HG03432 (cell line): ENCODE results near the gene ADGRV1.

ENCODE experiments used
- ATAC-seq: cut with Tn5 transposase; IDR thresholded peaks from one replicate; pipeline ENCODE4 v1.9.1; 2021; ENCODE audit warnings: mild to moderate bottlenecking, moderate library complexity; ENCODE audit not compliant: unreplicated experiment

Gene ADGRV1

GRCh38 chr5:90932052-90932699, 373.6 kb downstream of the ADGRV1 start:
- peak; percentile 61 for ATAC-seq

GRCh38 chr5:90933298-90933697, 374.7 kb downstream of the ADGRV1 start:
- ATAC-seq = no peak

GRCh38 chr5:90934091-90934719, 375.6 kb downstream of the ADGRV1 start:
- ATAC-seq = no peak

- no peak for ATAC-seq
Observed at GRCh38 chr5:90934738-90935137, 376.1 kb downstream of the ADGRV1 start.

DNA sequence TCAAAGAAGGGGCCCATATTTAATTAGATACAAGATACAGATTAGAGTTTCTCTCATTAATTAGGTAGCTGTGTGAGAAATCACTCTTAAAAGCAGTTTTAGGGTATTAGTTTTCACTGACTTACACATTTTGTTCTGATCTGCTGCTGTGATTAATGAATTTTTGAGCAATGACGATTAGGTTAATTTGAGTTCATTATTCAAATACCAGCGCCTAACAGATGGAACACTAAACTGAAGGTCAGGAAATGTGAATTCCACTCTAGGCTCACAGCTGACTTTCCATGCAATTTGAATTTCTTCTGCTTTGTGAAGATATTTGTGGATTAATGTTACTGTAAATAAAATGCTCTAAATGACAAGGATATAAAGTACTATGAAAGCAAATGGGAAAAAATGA, 380.6 kb downstream of the ADGRV1 start:
- no peak for ATAC-seq

- peak; percentile 100 for ATAC-seq
Observed at GRCh38 chr5:90940227-90940995, 381.8 kb downstream of the ADGRV1 start.

GRCh38 chr5:90941002-90941720, 382.6 kb downstream of the ADGRV1 start:
- ATAC-seq = no peak

DNA sequence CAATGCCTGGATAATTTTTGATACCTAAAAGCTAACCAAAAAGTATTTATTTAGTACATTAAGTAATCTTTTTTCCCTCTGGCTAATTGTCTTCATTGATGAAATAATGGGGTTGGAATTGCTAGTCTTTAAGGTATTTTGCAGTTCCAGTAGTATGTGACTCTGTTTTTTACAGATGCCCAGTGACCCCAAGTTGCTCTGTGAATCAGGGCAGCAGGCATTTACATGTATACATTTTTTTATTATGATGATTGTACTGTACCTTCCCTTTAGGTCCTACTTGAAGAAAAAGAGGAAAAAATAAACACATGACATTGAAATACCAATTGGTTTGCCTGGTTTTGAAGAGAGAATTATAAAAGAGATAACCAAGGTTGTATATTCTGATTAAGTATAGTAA, 385.5 kb downstream of the ADGRV1 start:
- no peak for ATAC-seq

GRCh38 chr5:90947667-90948066, 389.1 kb downstream of the ADGRV1 start:
- ATAC-seq = no peak

DNA sequence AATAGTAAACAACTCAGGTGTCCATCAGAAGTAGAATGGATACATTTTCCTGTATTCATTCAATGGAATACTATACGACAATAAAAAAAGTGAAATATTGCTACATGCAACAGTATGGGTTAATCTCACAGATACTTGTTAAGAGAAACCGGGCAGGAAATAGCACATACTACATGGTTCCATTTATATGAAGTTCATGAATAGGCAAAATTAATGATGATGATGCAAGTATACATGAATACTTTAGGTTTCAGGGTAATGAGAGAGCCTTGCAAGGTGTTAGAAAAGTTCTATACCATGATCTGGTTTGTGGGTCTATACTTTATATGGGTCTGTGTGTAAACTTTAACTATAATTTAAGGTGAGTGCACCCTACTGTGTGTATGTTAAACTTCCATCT, 390.4 kb downstream of the ADGRV1 start:
- no peak for ATAC-seq

GRCh38 chr5:90949469-90950358, 391.1 kb downstream of the ADGRV1 start:
- ATAC-seq = peak; percentile 92

- no peak for ATAC-seq
Observed at GRCh38 chr5:90955001-90955635, 396.5 kb downstream of the ADGRV1 start.

DNA sequence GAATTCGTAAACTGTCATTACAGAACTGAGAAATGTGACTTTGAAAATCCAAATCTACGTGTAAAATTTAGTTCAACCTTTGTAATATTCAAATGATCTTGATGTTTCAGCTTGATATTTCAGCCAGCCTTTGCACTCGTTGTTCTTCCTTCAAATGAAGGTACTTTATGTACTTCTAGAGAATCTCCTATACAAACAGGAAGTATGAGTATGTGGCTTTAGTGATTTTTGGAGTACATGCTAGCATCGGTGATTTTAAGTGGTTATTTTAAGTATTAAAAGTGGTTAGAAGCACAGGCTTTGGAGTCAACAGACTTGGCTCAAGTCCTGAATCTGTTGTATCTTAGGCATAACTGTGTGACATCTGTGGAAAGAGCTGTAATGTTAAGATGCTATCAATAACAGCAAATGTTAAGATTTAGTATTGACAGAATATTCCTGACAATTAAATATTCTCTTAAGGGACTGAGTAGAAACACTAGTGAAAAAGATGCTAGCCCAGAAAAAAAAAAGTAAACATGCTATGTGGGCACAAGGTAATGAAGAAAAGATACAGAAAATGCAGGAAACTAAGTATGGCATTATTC, 398.0 kb downstream of the ADGRV1 start:
- ATAC-seq = no peak

DNA sequence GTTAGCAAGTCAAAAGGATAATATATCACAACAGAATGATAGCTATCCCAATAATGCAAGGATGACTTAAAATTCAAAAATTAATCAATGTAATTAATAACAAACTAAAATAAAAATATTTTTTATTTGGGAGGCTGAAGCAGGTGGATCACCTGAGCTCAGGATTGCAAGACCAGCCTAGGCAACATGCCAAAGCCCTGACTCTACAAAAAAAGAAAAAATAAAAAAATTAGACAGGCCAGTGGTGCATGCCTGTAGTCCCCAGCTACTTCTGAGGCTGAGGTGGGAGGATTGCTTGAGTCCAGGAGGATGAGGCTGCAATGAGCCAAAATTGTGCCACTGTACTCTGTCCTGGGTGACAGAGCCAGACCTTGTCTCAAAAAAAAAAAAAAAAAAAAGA, 399.3 kb downstream of the ADGRV1 start:
- no peak for ATAC-seq

DNA sequence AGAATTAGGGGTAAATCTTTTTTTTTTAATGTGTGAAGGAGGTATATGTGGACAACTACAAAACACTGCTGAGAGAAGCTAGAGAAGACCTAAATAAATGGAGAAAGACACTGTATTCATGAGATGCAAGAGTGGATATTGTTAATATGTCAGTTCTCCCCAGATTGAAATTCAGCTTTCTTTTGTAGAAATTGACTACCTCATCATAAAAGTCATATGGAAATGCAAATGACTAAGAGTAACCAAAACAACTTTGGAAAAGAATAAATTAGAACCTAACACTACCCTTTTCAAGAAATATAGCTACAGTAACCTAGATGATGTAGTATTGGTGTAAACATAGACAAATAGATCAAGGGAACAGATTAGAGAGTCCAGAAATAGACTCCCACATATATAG, 400.7 kb downstream of the ADGRV1 start:
- no peak for ATAC-seq

- no peak for ATAC-seq
Observed at GRCh38 chr5:90962481-90962880, 403.9 kb downstream of the ADGRV1 start.

- no peak for ATAC-seq
Observed at GRCh38 chr5:90965110-90965685, 406.6 kb downstream of the ADGRV1 start.

DNA sequence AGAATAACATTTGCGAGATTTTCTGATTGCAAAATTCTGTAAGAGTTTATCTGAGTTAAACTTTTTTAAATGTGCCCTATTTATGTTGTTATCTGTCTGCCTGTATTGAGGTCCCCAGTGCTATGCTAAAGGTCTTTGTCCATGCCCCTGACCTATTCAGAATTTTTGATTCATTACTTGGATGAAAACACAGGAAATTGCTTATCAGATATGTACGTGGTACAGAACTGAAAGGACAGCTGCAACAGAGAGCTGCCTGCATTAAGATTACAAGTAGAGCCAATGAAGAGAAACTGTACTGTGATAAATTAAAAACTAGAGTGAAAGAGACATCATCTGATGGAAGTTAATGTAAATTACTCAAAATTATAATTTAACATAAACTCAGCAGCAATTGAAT, 408.8 kb downstream of the ADGRV1 start:
- no peak for ATAC-seq

DNA sequence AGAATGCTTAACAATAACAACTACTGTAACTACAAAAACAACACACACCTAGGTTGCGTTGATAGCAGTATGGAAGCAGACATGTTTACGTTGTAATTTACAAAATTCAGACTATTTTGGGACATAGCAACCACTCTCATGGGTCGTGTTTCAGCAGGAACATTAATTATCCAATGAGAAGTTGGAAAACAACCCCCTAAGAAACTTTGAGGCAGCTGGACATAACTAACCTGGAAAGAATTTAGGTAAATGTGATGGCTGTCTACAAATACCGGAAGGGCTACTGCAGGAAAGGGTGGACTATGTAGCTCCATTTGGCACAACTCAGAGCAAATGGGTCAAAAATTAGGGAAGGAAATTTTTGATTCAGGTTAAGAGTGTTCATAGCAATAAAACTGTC, 409.3 kb downstream of the ADGRV1 start:
- ATAC-seq = no peak
